Testis (tissue), 3 donors: ENCODE measurements around the gene RAB34. TPM values are rescaled to one million over a fixed set of nuclear protein-coding genes. Genes with fewer than 3 reads are reported as not detected.

Experiments used
- DNase-seq: peaks from one replicate; pipeline ENCODE4 v3.0.0-alpha.2; 2019
- H3K27ac ChIP-seq, 2 donors: fragments of 200-600 bp; sonication (generic); one replicate each; pipeline ENCODE4 v1.5.1; 2019
- H3K27me3 ChIP-seq: fragments of 200-600 bp; sonication (generic); one replicate; pipeline ENCODE4 v1.5.1; 2019
- H3K36me3 ChIP-seq: fragments of 200-600 bp; sonication (generic); one replicate; pipeline ENCODE4 v1.5.1; 2017; ENCODE audit warnings: low read depth; ENCODE audit errors: missing control alignments
- H3K4me1 ChIP-seq: fragments of 200-600 bp; sonication (generic); one replicate; pipeline ENCODE4 v1.5.1; 2019
- H3K4me3 ChIP-seq, 2 donors: fragments of 200-600 bp; sonication (generic); one replicate each; pipeline ENCODE4 v1.5.1; 2017 to 2019
- H3K9me3 ChIP-seq: fragments of 200-600 bp; sonication (generic); one replicate; pipeline ENCODE4 v1.5.1; 2017
- CTCF ChIP-seq, 3 experiments: fragments of 450-650 bp in 2 of 3; fragments of 200-600 bp in 1 of 3; sonication (generic) in 1 of 3; IDR thresholded peaks; one replicate each; pipeline ENCODE4 v1.5.1; 2016 to 2019; ENCODE audit warnings: antibody characterized with exemption in 3 of 3, mild to moderate bottlenecking in 2 of 3, moderate library complexity in 1 of 3
- POLR2A ChIP-seq: fragments of 450-650 bp; IDR thresholded peaks from one replicate; pipeline ENCODE4 v1.6.1; 2017; ENCODE audit warnings: antibody characterized with exemption, mild to moderate bottlenecking, moderate library complexity
- WGBS, 2 donors: methylation state at CpG; one replicate each; pipeline ENCODE4 v1.1.5; 2018; 5-methylcytosine and 5-hydroxymethylcytosine counted together
- intact Hi-C: fragments of 100-400 bp; cut with DNase I; formaldehyde crosslinking; loops from one replicate; pipeline ENCODE4 v1.15.1; 2023; ENCODE audit warnings: low total_unique reads
- polyA plus RNA-seq: library from polyadenylated mRNA; stranded (reverse); fragments of 350-450 nt; fragmentation: Illumina TruSeq; extraction: RNeasy Lipid Tissue Mini Kit (QIAGEN cat#74804); gene quantifications from one replicate; pipeline ENCODE4 v1.2.3, GENCODE V29; 2014; ENCODE audit warnings: low read depth, low replicate concordance; ENCODE audit not compliant: insufficient read depth
- total RNA-seq, 2 donors: library from RNA; depleted of rRNA; stranded (reverse); fragments of >200 nt; gene quantifications; one replicate each; pipeline ENCODE4 v1.2.3, GENCODE V29; 2016

Gene RAB34
- total and polyA plus RNA-seq, 3 donors from 2014 or later = 30.4 to 47.3 (median 42.1) TPM

GRCh38 chr17:28707339-28707720 lies 10.3 kb downstream of the RAB34 start:
- no peak for TF ChIP-seq POLR2A
- TF ChIP-seq CTCF (IDR thresholded peaks at IDR 0.05) = no peak
- intact Hi-C loops = no loop called here
- no peaks in the 10 kb centered on the region for H3K36me3 ChIP-seq
- DNase-seq = no peak
- H3K4me3 ChIP-seq = no peak overlapping the region
- peaks cover 14% of the 10 kb centered on the region for H3K4me1 ChIP-seq
- no peaks in the 10 kb centered on the region for H3K9me3 ChIP-seq
- H3K27me3 ChIP-seq = no peaks in the 10 kb centered on the region
- H3K27ac ChIP-seq = no peak overlapping the region
- 77 to 78% methylated on average over 2 of the region's 2 CpGs for WGBS, 2 donors

DNA sequence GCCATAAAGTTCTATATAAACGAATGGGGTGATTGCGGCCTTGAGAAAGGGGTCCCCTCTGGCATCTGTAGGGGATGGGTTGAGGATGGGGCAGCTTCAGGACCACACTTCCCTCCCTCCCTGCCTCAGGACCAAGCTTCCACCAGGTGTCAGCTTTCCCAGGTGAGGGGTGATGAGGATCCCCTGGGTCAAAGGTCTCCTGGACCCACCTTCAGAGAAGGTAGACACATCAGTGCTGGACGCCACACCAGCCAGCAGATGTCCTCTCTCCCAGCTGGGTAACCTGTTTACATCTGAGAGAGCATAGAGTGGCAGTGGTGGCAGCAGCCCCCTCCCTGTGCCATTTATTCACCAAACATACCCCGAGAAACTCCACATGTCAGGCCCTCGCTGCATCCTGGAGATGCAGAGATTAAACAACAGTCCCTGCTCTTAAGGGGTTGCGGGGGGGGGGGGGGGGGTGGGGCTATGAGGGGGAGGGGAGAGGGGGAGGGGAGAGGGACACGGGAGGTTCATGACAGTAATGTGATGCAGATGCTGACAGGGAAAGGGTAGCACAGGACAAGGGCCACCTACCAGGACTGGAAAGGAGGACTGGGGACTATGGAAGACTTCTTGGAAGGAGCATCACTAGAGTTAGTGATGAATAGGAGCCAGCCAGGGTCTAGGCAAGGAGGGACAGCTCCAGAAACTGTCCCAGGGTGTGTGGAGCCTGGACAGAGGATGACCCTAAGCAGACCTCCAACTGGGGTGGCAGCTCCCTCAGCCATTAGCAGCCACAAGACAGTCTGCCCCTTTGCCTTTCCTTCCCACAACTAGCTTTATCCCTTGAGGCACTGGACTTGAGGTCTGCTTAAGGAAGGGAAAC lies 11.0 kb downstream of the RAB34 start:
- H3K4me3 ChIP-seq = no peak overlapping the region
- no peak for DNase-seq
- intact Hi-C loops = no loop called here
- H3K36me3 ChIP-seq = no peaks in the 10 kb centered on the region
- H3K27me3 ChIP-seq = no peaks in the 10 kb centered on the region
- WGBS, 2 donors = 65 to 70% methylated on average over 6 to 7 of the region's 7 CpGs
- H3K4me1 ChIP-seq = peaks cover 11% of the 10 kb centered on the region
- no peak overlapping the region for H3K27ac ChIP-seq
- TF ChIP-seq CTCF (IDR thresholded peaks at IDR 0.05) (no peak), POLR2A (no peak)
- no peaks in the 10 kb centered on the region for H3K9me3 ChIP-seq

DNA sequence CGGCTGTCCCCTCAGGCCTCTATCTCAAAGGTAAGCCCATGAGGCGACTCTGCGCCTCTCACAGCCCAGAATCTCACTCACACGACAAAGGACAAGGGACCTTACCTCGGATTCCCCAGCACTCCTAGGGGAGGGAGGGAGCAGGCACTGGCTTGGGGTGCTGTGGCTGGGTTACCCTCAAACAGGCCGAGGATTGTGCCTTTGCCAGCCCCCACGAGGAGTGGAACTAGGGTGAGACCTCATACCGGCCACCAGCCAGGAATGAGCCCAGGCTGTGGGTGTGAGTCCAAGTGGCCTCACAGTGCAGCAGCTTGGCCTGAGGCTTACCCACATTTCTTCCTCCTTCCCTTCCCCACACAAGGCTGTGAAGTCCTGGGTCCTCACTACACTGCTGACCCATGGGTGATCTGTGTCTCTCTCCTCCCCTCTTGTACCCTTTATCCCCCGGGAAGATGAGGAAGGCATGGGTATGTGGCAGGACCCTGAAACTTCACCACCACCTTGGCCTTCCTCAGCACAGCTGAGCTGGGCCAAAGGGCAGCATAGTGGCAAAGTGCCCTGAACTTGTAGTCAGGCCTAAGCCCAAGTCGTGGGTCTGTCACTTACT lies 11.8 kb downstream of the RAB34 start:
- H3K27ac ChIP-seq = no peak overlapping the region
- no peak overlapping the region for H3K4me3 ChIP-seq
- H3K4me1 ChIP-seq = peaks cover 11% of the 10 kb centered on the region
- H3K27me3 ChIP-seq = no peaks in the 10 kb centered on the region
- no peaks in the 10 kb centered on the region for H3K36me3 ChIP-seq
- no peak for DNase-seq
- no peak for TF ChIP-seq POLR2A
- TF ChIP-seq CTCF (IDR thresholded peaks at IDR 0.05) = no peak
- no peaks in the 10 kb centered on the region for H3K9me3 ChIP-seq
- 79 to 86% methylated on average over 7 to 10 of the region's 10 CpGs for WGBS, 2 donors
- intact Hi-C loops = no loop called here

DNA sequence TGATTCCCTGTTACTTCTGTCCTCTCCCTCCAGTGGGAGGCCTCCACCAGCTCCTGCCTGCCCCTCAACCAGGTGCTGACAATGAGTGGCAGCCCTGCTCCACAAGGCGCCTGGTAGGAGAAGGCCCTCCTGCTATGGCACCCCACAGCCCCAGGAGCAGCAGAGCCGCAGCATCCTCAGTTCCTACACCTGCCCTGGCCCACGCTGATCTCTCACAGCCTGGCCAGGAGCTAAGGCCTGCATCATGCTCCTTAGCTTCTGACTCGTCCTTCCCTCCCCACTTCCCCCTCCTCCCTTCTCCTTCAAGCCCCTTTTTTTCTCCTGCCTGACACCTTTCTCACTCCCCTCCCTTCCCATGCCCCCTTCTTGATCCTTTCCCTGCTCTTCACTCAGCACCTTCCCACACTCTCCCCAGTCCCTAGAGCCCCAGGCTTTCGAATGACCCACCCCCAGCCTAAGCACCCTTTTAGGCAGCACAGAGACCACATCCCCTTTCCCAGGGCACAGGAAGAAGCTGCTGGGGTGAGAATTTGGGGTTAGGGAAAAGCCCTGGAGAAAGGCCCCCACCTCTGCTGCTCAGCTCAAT lies 12.5 kb downstream of the RAB34 start:
- TF ChIP-seq POLR2A (no peak), CTCF (IDR thresholded peaks at IDR 0.05) (no peak)
- no peaks in the 10 kb centered on the region for H3K27me3 ChIP-seq
- peaks cover 5% of the 10 kb centered on the region for H3K4me1 ChIP-seq
- no peak overlapping the region for H3K27ac ChIP-seq
- H3K9me3 ChIP-seq = no peaks in the 10 kb centered on the region
- intact Hi-C loops = no loop called here
- no peak overlapping the region for H3K4me3 ChIP-seq
- 82 to 89% methylated on average over 5 of the region's 5 CpGs for WGBS, 2 donors
- no peak for DNase-seq
- H3K36me3 ChIP-seq = no peaks in the 10 kb centered on the region
